Activated T-cell treated with anti-CD3 and anti-CD28 coated beads, Interleukin-2, amount 50 U/mL, for 24 hours (primary cell): ENCODE measurements around the gene CAPZA3.
"Not testable (repeated sequence)": the region's sequence is repeated elsewhere in the genome, so short reads cannot be mapped to it uniquely, and the experiment has no call there.

Source experiments
- DNase-seq: peaks from one replicate; pipeline ENCODE4 v3.0.0-alpha.2; 2020
- H3K27ac Mint-ChIP-seq: 2 replicates; pipeline ENCODE4 v1.8.0; 2020; ENCODE audit warnings: mild to moderate bottlenecking, mixed read lengths
- H3K27me3 Mint-ChIP-seq: 2 replicates; pipeline ENCODE4 v1.8.0; 2020; ENCODE audit warnings: mixed read lengths
- H3K36me3 Mint-ChIP-seq: 2 replicates; pipeline ENCODE4 v1.8.0; 2020; ENCODE audit warnings: low read depth, mixed read lengths
- H3K4me1 Mint-ChIP-seq: 2 replicates; pipeline ENCODE4 v1.8.0; 2020; ENCODE audit warnings: low read depth, mixed read lengths
- H3K4me3 Mint-ChIP-seq: 2 replicates; pipeline ENCODE4 v1.8.0; 2020; ENCODE audit warnings: mild to moderate bottlenecking, moderate library complexity, mixed read lengths
- H3K9me3 Mint-ChIP-seq: 2 replicates; pipeline ENCODE4 v1.8.0; 2020; ENCODE audit warnings: mixed read lengths

CAPZA3 gene

GRCh38 chr12:18737819-18738218, at the start of gene CAPZA3, which contains the start of gene PLCZ1:
CAPZA3 (plus strand) TSS chr12:18738119; CDS start chr12:18738269, 150 bp downstream.
PLCZ1 (minus strand) TSS chr12:18738012; CDS start chr12:18737371, 641 bp downstream.
- no peaks in the 10 kb centered on the region for H3K36me3 Mint-ChIP-seq
- H3K4me3 Mint-ChIP-seq: no peak within 1 kb of the TSS
- H3K9me3 Mint-ChIP-seq: peaks cover 6% of the 10 kb centered on the region
- H3K27ac Mint-ChIP-seq: no peak within 1 kb of the TSS
- DNase-seq: no peak
- no peaks in the 10 kb centered on the region for H3K27me3 Mint-ChIP-seq
- no peaks in the 10 kb centered on the region for H3K4me1 Mint-ChIP-seq

GRCh38 chr12:18689771-18690170, 48.1 kb upstream of the CAPZA3 start:
- no peaks in the 10 kb centered on the region for H3K4me1 Mint-ChIP-seq
- no peaks in the 10 kb centered on the region for H3K36me3 Mint-ChIP-seq
- H3K4me3 Mint-ChIP-seq: no peak overlapping the region
- H3K9me3 Mint-ChIP-seq: peaks cover 5% of the 10 kb centered on the region
- H3K27me3 Mint-ChIP-seq: no peaks in the 10 kb centered on the region
- H3K27ac Mint-ChIP-seq: no peak overlapping the region
- no peak for DNase-seq

- H3K27me3 Mint-ChIP-seq: no peaks in the 10 kb centered on the region
- no peak for DNase-seq
- H3K36me3 Mint-ChIP-seq: no peaks in the 10 kb centered on the region
- no peak overlapping the region for H3K4me3 Mint-ChIP-seq
- no peak overlapping the region for H3K27ac Mint-ChIP-seq
- no peaks in the 10 kb centered on the region for H3K4me1 Mint-ChIP-seq
- H3K9me3 Mint-ChIP-seq: peaks cover 5% of the 10 kb centered on the region
These were observed 47.3 kb upstream of the CAPZA3 start for GRCh38 chr12:18690653-18691052.

GRCh38 chr12:18693986-18694385, 43.9 kb upstream of the CAPZA3 start:
- not testable (repeated sequence) for H3K27me3 Mint-ChIP-seq, DNase-seq, H3K4me1 Mint-ChIP-seq, H3K36me3 Mint-ChIP-seq, H3K4me3 Mint-ChIP-seq, H3K27ac Mint-ChIP-seq, H3K9me3 Mint-ChIP-seq

GRCh38 chr12:18696971-18697602, 40.8 kb upstream of the CAPZA3 start:
- no peaks in the 10 kb centered on the region for H3K27me3 Mint-ChIP-seq
- H3K4me3 Mint-ChIP-seq: no peak overlapping the region
- no peak overlapping the region for H3K27ac Mint-ChIP-seq
- no peaks in the 10 kb centered on the region for H3K4me1 Mint-ChIP-seq
- H3K9me3 Mint-ChIP-seq: peaks cover 2% of the 10 kb centered on the region
- no peaks in the 10 kb centered on the region for H3K36me3 Mint-ChIP-seq
- no peak for DNase-seq

- H3K27ac Mint-ChIP-seq: no peak overlapping the region
- no peak for DNase-seq
- H3K4me3 Mint-ChIP-seq: no peak overlapping the region
- H3K36me3 Mint-ChIP-seq: no peaks in the 10 kb centered on the region
- H3K27me3 Mint-ChIP-seq: no peaks in the 10 kb centered on the region
- H3K9me3 Mint-ChIP-seq: peaks cover 4% of the 10 kb centered on the region
- H3K4me1 Mint-ChIP-seq: no peaks in the 10 kb centered on the region
These were observed 37.6 kb upstream of the CAPZA3 start for GRCh38 chr12:18700271-18700670.

- H3K4me1 Mint-ChIP-seq: no peaks in the 10 kb centered on the region
- H3K9me3 Mint-ChIP-seq: peaks cover 10% of the 10 kb centered on the region
- no peak for DNase-seq
- H3K27me3 Mint-ChIP-seq: no peaks in the 10 kb centered on the region
- H3K36me3 Mint-ChIP-seq: no peaks in the 10 kb centered on the region
- H3K27ac Mint-ChIP-seq: no peak overlapping the region
- H3K4me3 Mint-ChIP-seq: no peak overlapping the region
These were observed 34.6 kb upstream of the CAPZA3 start for GRCh38 chr12:18703321-18703720.

GRCh38 chr12:18703911-18704310, 34.0 kb upstream of the CAPZA3 start:
- Mint-ChIP-seq H3K36me3 (no peaks in the 10 kb centered on the region), H3K4me3 (no peak overlapping the region), H3K9me3 (peaks cover 10% of the 10 kb centered on the region), H3K27me3 (no peaks in the 10 kb centered on the region), H3K27ac (no peak overlapping the region), H3K4me1 (no peaks in the 10 kb centered on the region)
- no peak for DNase-seq

- Mint-ChIP-seq H3K27me3 (no peaks in the 10 kb centered on the region), H3K4me1 (no peaks in the 10 kb centered on the region), H3K4me3 (no peak overlapping the region), H3K27ac (no peak overlapping the region), H3K36me3 (no peaks in the 10 kb centered on the region), H3K9me3 (peaks cover 19% of the 10 kb centered on the region)
- DNase-seq: no peak
These were observed 31.1 kb upstream of the CAPZA3 start for GRCh38 chr12:18706798-18707197.

- no peaks in the 10 kb centered on the region for H3K4me1 Mint-ChIP-seq
- no peak for DNase-seq
- peaks cover 6% of the 10 kb centered on the region for H3K9me3 Mint-ChIP-seq
- no peaks in the 10 kb centered on the region for H3K36me3 Mint-ChIP-seq
- H3K27ac Mint-ChIP-seq: no peak overlapping the region
- H3K27me3 Mint-ChIP-seq: no peaks in the 10 kb centered on the region
- H3K4me3 Mint-ChIP-seq: no peak overlapping the region
These were observed 21.7 kb upstream of the CAPZA3 start for GRCh38 chr12:18716236-18716635.

- H3K4me1 Mint-ChIP-seq: no peaks in the 10 kb centered on the region
- H3K27ac Mint-ChIP-seq: no peak overlapping the region
- no peaks in the 10 kb centered on the region for H3K27me3 Mint-ChIP-seq
- no peak for DNase-seq
- H3K36me3 Mint-ChIP-seq: no peaks in the 10 kb centered on the region
- no peak overlapping the region for H3K4me3 Mint-ChIP-seq
- H3K9me3 Mint-ChIP-seq: peaks cover 4% of the 10 kb centered on the region
These were observed 19.5 kb upstream of the CAPZA3 start for GRCh38 chr12:18718462-18718861.

GRCh38 chr12:18719922-18720510, 17.9 kb upstream of the CAPZA3 start:
- Mint-ChIP-seq H3K27me3 (no peaks in the 10 kb centered on the region), H3K4me1 (no peaks in the 10 kb centered on the region), H3K4me3 (no peak overlapping the region), H3K36me3 (no peaks in the 10 kb centered on the region), H3K27ac (no peak overlapping the region), H3K9me3 (peaks cover 2% of the 10 kb centered on the region)
- no peak for DNase-seq

- no peaks in the 10 kb centered on the region for H3K27me3 Mint-ChIP-seq
- no peak overlapping the region for H3K27ac Mint-ChIP-seq
- peaks cover 2% of the 10 kb centered on the region for H3K9me3 Mint-ChIP-seq
- H3K4me1 Mint-ChIP-seq: no peaks in the 10 kb centered on the region
- no peaks in the 10 kb centered on the region for H3K36me3 Mint-ChIP-seq
- no peak overlapping the region for H3K4me3 Mint-ChIP-seq
- DNase-seq: no peak
These were observed 17.2 kb upstream of the CAPZA3 start for GRCh38 chr12:18720690-18721089.

GRCh38 chr12:18721452-18721851, 16.5 kb upstream of the CAPZA3 start:
- H3K36me3 Mint-ChIP-seq: no peaks in the 10 kb centered on the region
- H3K27me3 Mint-ChIP-seq: no peaks in the 10 kb centered on the region
- no peak for DNase-seq
- no peaks in the 10 kb centered on the region for H3K4me1 Mint-ChIP-seq
- no peak overlapping the region for H3K4me3 Mint-ChIP-seq
- H3K27ac Mint-ChIP-seq: no peak overlapping the region
- H3K9me3 Mint-ChIP-seq: peaks cover 2% of the 10 kb centered on the region

GRCh38 chr12:18723752-18724151, 14.2 kb upstream of the CAPZA3 start:
- no peak for DNase-seq
- H3K27me3 Mint-ChIP-seq: no peaks in the 10 kb centered on the region
- no peak overlapping the region for H3K4me3 Mint-ChIP-seq
- H3K36me3 Mint-ChIP-seq: no peaks in the 10 kb centered on the region
- peaks cover 2% of the 10 kb centered on the region for H3K9me3 Mint-ChIP-seq
- H3K4me1 Mint-ChIP-seq: no peaks in the 10 kb centered on the region
- H3K27ac Mint-ChIP-seq: no peak overlapping the region
